ENCODE data around the gene TREH.

DNA sequence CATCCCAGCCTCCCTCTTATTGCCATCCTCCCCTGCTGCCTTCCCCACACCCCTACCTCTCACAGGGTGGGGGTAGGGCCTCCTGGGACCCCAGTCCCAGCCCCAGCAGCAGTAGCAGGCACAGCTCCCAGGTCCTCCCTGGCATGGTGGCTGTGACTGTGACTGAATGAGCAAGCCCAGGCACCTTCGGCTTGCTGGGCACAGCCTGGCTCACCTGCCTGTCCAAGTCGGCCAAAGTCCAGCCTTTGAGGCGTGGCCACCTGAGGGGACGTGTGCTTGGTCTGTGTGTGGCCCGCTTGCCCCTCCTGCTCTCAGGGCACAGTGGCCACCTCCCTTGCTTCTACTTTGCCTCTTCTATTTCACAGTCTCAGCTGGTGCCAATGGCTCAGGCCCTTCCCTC, at the start of gene TREH:
- TF ChIP-seq, protein P1, sequence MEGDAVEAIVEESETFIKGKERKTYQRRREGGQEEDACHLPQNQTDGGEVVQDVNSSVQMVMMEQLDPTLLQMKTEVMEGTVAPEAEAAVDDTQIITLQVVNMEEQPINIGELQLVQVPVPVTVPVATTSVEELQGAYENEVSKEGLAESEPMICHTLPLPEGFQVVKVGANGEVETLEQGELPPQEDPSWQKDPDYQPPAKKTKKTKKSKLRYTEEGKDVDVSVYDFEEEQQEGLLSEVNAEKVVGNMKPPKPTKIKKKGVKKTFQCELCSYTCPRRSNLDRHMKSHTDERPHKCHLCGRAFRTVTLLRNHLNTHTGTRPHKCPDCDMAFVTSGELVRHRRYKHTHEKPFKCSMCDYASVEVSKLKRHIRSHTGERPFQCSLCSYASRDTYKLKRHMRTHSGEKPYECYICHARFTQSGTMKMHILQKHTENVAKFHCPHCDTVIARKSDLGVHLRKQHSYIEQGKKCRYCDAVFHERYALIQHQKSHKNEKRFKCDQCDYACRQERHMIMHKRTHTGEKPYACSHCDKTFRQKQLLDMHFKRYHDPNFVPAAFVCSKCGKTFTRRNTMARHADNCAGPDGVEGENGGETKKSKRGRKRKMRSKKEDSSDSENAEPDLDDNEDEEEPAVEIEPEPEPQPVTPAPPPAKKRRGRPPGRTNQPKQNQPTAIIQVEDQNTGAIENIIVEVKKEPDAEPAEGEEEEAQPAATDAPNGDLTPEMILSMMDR (IDR thresholded peaks at IDR 0.05): no peak
- TF ChIP-seq POLR2A (IDR thresholded peaks at IDR 0.05): no peak

All from uterus (tissue), 2 donors.